ENCODE data around the gene SLC49A3.

DNA sequence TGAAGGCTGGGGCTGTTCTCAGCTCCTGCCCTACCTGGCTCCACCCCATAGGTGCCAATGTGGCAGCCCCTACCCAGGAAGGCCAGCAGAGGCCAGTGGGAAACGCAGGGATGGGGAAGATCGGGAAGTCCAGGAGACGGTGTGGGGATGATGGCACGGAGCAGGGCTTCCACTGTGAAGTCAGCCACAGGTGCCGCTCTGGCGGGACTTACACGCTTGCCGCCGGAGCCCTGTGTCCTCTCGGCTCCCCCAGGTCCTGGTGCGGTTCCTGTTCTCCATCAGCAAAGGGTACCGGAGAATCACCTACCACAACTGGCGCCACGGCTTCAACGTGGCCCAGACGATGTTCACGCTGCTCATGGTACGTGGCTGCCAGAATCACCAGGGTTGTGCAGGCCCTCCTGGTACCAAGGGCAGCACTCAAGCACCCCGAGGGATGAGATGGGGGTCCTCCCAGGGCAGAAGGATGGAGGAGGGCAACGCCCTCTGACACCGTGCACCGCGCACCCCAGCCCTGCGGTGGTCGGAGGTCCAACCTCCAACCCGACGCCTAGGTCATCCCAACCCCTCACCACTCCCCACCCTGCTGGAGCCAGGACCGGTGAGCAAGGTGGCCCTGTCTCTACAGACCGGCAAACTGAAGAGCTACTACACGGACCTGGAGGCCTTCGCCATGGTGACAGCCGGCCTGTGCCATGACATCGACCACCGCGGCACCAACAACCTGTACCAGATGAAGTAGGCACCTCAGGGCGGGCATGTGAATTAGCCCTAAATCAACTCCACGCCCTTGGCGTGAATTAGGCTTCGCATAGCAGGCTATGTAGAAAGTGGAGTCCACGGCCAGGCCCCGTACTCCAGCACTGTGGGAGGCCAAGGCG is 26.8 kb downstream of the SLC49A3 start:
- TF ChIP-seq, protein P1, sequence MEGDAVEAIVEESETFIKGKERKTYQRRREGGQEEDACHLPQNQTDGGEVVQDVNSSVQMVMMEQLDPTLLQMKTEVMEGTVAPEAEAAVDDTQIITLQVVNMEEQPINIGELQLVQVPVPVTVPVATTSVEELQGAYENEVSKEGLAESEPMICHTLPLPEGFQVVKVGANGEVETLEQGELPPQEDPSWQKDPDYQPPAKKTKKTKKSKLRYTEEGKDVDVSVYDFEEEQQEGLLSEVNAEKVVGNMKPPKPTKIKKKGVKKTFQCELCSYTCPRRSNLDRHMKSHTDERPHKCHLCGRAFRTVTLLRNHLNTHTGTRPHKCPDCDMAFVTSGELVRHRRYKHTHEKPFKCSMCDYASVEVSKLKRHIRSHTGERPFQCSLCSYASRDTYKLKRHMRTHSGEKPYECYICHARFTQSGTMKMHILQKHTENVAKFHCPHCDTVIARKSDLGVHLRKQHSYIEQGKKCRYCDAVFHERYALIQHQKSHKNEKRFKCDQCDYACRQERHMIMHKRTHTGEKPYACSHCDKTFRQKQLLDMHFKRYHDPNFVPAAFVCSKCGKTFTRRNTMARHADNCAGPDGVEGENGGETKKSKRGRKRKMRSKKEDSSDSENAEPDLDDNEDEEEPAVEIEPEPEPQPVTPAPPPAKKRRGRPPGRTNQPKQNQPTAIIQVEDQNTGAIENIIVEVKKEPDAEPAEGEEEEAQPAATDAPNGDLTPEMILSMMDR (conservative IDR thresholded peaks at IDR 0.05 in 1 of 2, IDR thresholded peaks at IDR 0.05 in 1 of 2; ENCODE audit: low read depth in 1 of 2, low read length in 2 of 2): no peak
- TF ChIP-seq EZH2 (IDR thresholded peaks at IDR 0.05; ENCODE audit: low read length, missing control alignments): no peak
